Lower leg skin (tissue), 4 donors: Measurements from ENCODE around the gene MUC2. TPM values are rescaled to one million over a fixed set of nuclear protein-coding genes. Genes with fewer than 3 reads are reported as not detected.

ENCODE experiments used
- DNase-seq, 2 donors: peaks; one replicate each; pipeline ENCODE4 v3.0.0-alpha.2; 2019; ENCODE audit warnings: low spot score in 2 of 2
- H3K4me3 ChIP-seq: fragments of 200-600 bp; sonication (generic); 2 replicates; pipeline ENCODE4 v1.5.1; 2017; ENCODE audit warnings: mild to moderate bottlenecking, low read depth; ENCODE audit not compliant: poor library complexity, severe bottlenecking
- CTCF ChIP-seq, 3 donors: fragments of 450-650 bp; IDR thresholded peaks; one replicate each; pipeline ENCODE4 v1.5.1; 2016; ENCODE audit warnings: antibody characterized with exemption in 3 of 3, mild to moderate bottlenecking in 3 of 3, moderate library complexity in 2 of 3
- POLR2A ChIP-seq, 2 donors: fragments of 450-650 bp; IDR thresholded peaks; one replicate each; pipeline ENCODE4 v1.6.1; 2016 to 2017; ENCODE audit warnings: antibody characterized with exemption in 2 of 2, mild to moderate bottlenecking in 1 of 2, moderate library complexity in 1 of 2
- WGBS, 2 donors: methylation state at CpG; one replicate each; pipeline ENCODE4 v1.1.5; 2018; 5-methylcytosine and 5-hydroxymethylcytosine counted together
- intact Hi-C: fragments of 100-400 bp; cut with DNase I; formaldehyde crosslinking; loops from one replicate; pipeline ENCODE4 v1.15.0; 2023; ENCODE audit warnings: low total_unique reads
- total RNA-seq, 4 donors: library from RNA; depleted of rRNA; stranded (reverse); fragments of >200 nt; gene quantifications; one replicate each; pipeline ENCODE4 v1.1.0, GENCODE V29; 2016

Gene MUC2
- total RNA-seq, 4 donors from 2014 or later = 0.02 TPM; not detected in 3

- intact Hi-C loops = no loop called here
- TF ChIP-seq CTCF (IDR thresholded peaks at IDR 0.05) (no peak), POLR2A (IDR thresholded peaks at IDR 0.05) (no peak)
- DNase-seq = no peak
- 69 to 80% methylated on average over 12 to 18 of the region's 29 CpGs for WGBS, 2 donors
- H3K4me3 ChIP-seq = no peak overlapping the region
Measured at GRCh38 chr11:1035577-1036283, 38.9 kb upstream of the MUC2 start.

GRCh38 chr11:1036303-1036923 is 38.3 kb upstream of the MUC2 start, which contains the start of gene MUC6:
Gene MUC6, minus strand, starts transcription at chr11:1036718. Its CDS starts 63 bp downstream, at chr11:1036655.
- no peak for DNase-seq
- TF ChIP-seq POLR2A (IDR thresholded peaks at IDR 0.05) (no peak), CTCF (IDR thresholded peaks at IDR 0.05) (no peak)
- H3K4me3 ChIP-seq = no peak within 1 kb of the TSS
- WGBS, 2 donors = 53 to 71% methylated on average over 29 to 33 of the region's 42 CpGs
- intact Hi-C loops = no loop called here

- no peak for DNase-seq
- 50 to 55% methylated on average over 4 to 12 of the region's 13 CpGs for WGBS, 2 donors
- TF ChIP-seq POLR2A (IDR thresholded peaks at IDR 0.05) (no peak), CTCF (IDR thresholded peaks at IDR 0.05) (no peak)
- H3K4me3 ChIP-seq = no peak overlapping the region
- intact Hi-C loops = no loop called here
Measured at GRCh38 chr11:1036931-1037330, 37.7 kb upstream of the MUC2 start.

GRCh38 chr11:1037506-1038055 is 37.1 kb upstream of the MUC2 start:
- no peak overlapping the region for H3K4me3 ChIP-seq
- intact Hi-C loops = no loop called here
- WGBS, 2 donors = 62 to 64% methylated on average over 16 to 26 of the region's 26 CpGs
- DNase-seq = no peak
- TF ChIP-seq POLR2A (IDR thresholded peaks at IDR 0.05) = no peak
- no peak for TF ChIP-seq CTCF (IDR thresholded peaks at IDR 0.05)

- intact Hi-C loops = no loop called here
- no peak for TF ChIP-seq CTCF (IDR thresholded peaks at IDR 0.05)
- no peak for TF ChIP-seq POLR2A (IDR thresholded peaks at IDR 0.05)
- 72 to 75% methylated on average over 8 of the region's 10 CpGs for WGBS, 2 donors
- no peak overlapping the region for H3K4me3 ChIP-seq
- no peak for DNase-seq
Measured at GRCh38 chr11:1038361-1038760, 36.3 kb upstream of the MUC2 start.
